Activated CD8-positive, alpha-beta T cell treated with anti-CD3 and anti-CD28 coated beads for 36 hours (primary cell): ENCODE data around the gene PKNOX2. TPM values are rescaled to one million over a fixed set of nuclear protein-coding genes. Genes with fewer than 3 reads are reported as not detected.
"Not testable (repeated sequence)": the region's sequence is repeated elsewhere in the genome, so short reads cannot be mapped to it uniquely, and the experiment has no call there.

Experiments
- ATAC-seq: fragments of 200-7000 bp; cut with Tn5 transposase; one replicate; pipeline ENCODE4 v1.10.0; 2021; ENCODE audit warnings: mild to moderate bottlenecking, moderate library complexity
- CTCF ChIA-PET: fragments of 350-600 bp; sonication (Branson Sonifier 250); formaldehyde crosslinking; loops from one replicate; lab custom pipeline; 2021; ENCODE audit warnings: antibody characterized with exemption; lab: Charles Lee
- POLR2A ChIA-PET: fragments of 350-600 bp; sonication (Branson Sonifier 250); formaldehyde crosslinking; loops from one replicate; lab custom pipeline; 2021; ENCODE audit warnings: antibody characterized with exemption; lab: Charles Lee
- DNase-seq: peaks from one replicate; pipeline ENCODE4 v3.0.0-alpha.2; 2020
- H3K27ac Mint-ChIP-seq: one replicate; pipeline ENCODE4 v1.8.0; 2021; ENCODE audit warnings: mild to moderate bottlenecking, mixed read lengths
- H3K27me3 Mint-ChIP-seq: one replicate; pipeline ENCODE4 v1.8.0; 2021; ENCODE audit warnings: mixed read lengths
- H3K36me3 Mint-ChIP-seq: one replicate; pipeline ENCODE4 v1.8.0; 2021; ENCODE audit warnings: low read depth, mixed read lengths
- H3K4me1 Mint-ChIP-seq: one replicate; pipeline ENCODE4 v1.8.0; 2021; ENCODE audit warnings: low read depth, mixed read lengths
- H3K4me3 Mint-ChIP-seq: one replicate; pipeline ENCODE4 v1.8.0; 2021; ENCODE audit warnings: mild to moderate bottlenecking, moderate library complexity, mixed read lengths
- H3K9me3 Mint-ChIP-seq: one replicate; pipeline ENCODE4 v1.8.0; 2021; ENCODE audit warnings: mixed read lengths
- CTCF ChIP-seq: fragments of 200-600 bp; IDR thresholded peaks from one replicate; pipeline ENCODE4 v1.8.0; 2022; ENCODE audit warnings: antibody characterized with exemption, mild to moderate bottlenecking
- intact Hi-C: fragments of 100-400 bp; cut with micrococcal nuclease; formaldehyde crosslinking; loops from one replicate; pipeline ENCODE4 v1.10.0; 2022
- total RNA-seq, 2 experiments: library from RNA; stranded (reverse); gene quantifications; one replicate each; pipeline ENCODE4 v1.2.3, GENCODE V29; 2021

Gene PKNOX2
- total RNA-seq, 2 experiments from 2014 or later = not detected

- H3K27me3 Mint-ChIP-seq = peaks cover 20% of the 10 kb centered on the region
- no peak overlapping the region for H3K4me3 Mint-ChIP-seq
- no peaks in the 10 kb centered on the region for H3K36me3 Mint-ChIP-seq
- intact Hi-C loops = no loop called here
- H3K27ac Mint-ChIP-seq = no peak overlapping the region
- TF ChIP-seq CTCF = no peak
- CTCF ChIA-PET = no interaction called here
- no peak for DNase-seq
- POLR2A ChIA-PET = no interaction called here
- H3K9me3 Mint-ChIP-seq = no peaks in the 10 kb centered on the region
- H3K4me1 Mint-ChIP-seq = no peaks in the 10 kb centered on the region
- ATAC-seq = no peak
These were observed 50.3 kb downstream of the PKNOX2 start for GRCh38 chr11:125214601-125215565.

GRCh38 chr11:125215976-125216375 lies 51.4 kb downstream of the PKNOX2 start:
- intact Hi-C loops = no loop called here
- Mint-ChIP-seq H3K4me1 (no peaks in the 10 kb centered on the region), H3K36me3 (no peaks in the 10 kb centered on the region), H3K27ac (no peak overlapping the region), H3K27me3 (peaks cover 20% of the 10 kb centered on the region), H3K4me3 (no peak overlapping the region), H3K9me3 (no peaks in the 10 kb centered on the region)
- ChIA-PET CTCF (no interaction called here), POLR2A (no interaction called here)
- no peak for TF ChIP-seq CTCF
- ATAC-seq (no peak), DNase-seq (no peak)

- TF ChIP-seq CTCF = no peak
- no peak overlapping the region for H3K27ac Mint-ChIP-seq
- H3K4me1 Mint-ChIP-seq = no peaks in the 10 kb centered on the region
- H3K9me3 Mint-ChIP-seq = no peaks in the 10 kb centered on the region
- H3K4me3 Mint-ChIP-seq = no peak overlapping the region
- ChIA-PET CTCF (no interaction called here), POLR2A (no interaction called here)
- no peaks in the 10 kb centered on the region for H3K36me3 Mint-ChIP-seq
- ATAC-seq = no peak
- H3K27me3 Mint-ChIP-seq = peaks cover 20% of the 10 kb centered on the region
- DNase-seq = no peak
- intact Hi-C loops = no loop called here
These were observed 53.8 kb downstream of the PKNOX2 start for GRCh38 chr11:125218336-125218735.

GRCh38 chr11:125221461-125221860 lies 56.9 kb downstream of the PKNOX2 start:
- no peak for TF ChIP-seq CTCF
- ATAC-seq (no peak), DNase-seq (no peak)
- H3K4me1 Mint-ChIP-seq = no peaks in the 10 kb centered on the region
- ChIA-PET CTCF (no interaction called here), POLR2A (no interaction called here)
- intact Hi-C loops = no loop called here
- no peaks in the 10 kb centered on the region for H3K9me3 Mint-ChIP-seq
- no peak overlapping the region for H3K27ac Mint-ChIP-seq
- no peak overlapping the region for H3K4me3 Mint-ChIP-seq
- no peaks in the 10 kb centered on the region for H3K36me3 Mint-ChIP-seq
- peaks cover 15% of the 10 kb centered on the region for H3K27me3 Mint-ChIP-seq

GRCh38 chr11:125222494-125222893 lies 57.9 kb downstream of the PKNOX2 start:
- POLR2A ChIA-PET = no interaction called here
- CTCF ChIA-PET = interaction anchor here (0.7 kb wide), 1 partner anchor 123 kb away, joined by 3 read pairs; no protein-coding TSS in a partner anchor
- H3K27me3 Mint-ChIP-seq = peaks cover 11% of the 10 kb centered on the region
- H3K9me3 Mint-ChIP-seq = no peaks in the 10 kb centered on the region
- no peak overlapping the region for H3K27ac Mint-ChIP-seq
- ATAC-seq = no peak
- no peak for TF ChIP-seq CTCF
- H3K36me3 Mint-ChIP-seq = no peaks in the 10 kb centered on the region
- intact Hi-C loops = no loop called here
- H3K4me3 Mint-ChIP-seq = no peak overlapping the region
- DNase-seq = no peak
- no peaks in the 10 kb centered on the region for H3K4me1 Mint-ChIP-seq

GRCh38 chr11:125223161-125223560 lies 58.6 kb downstream of the PKNOX2 start:
- H3K9me3 Mint-ChIP-seq, H3K36me3 Mint-ChIP-seq, H3K4me3 Mint-ChIP-seq, ATAC-seq, POLR2A ChIA-PET, H3K27me3 Mint-ChIP-seq, DNase-seq, CTCF ChIA-PET, H3K27ac Mint-ChIP-seq, H3K4me1 Mint-ChIP-seq, intact Hi-C loops: not testable (repeated sequence)
